GM12878 (cell line): Measurements from ENCODE around the gene DBN1. TPM values are rescaled to one million over a fixed set of nuclear protein-coding genes. Genes with fewer than 3 reads are reported as not detected.
A peak's percentile ranks its signal among the peaks of the same experiment; 100 is the strongest.

ENCODE experiments used
- ATAC-seq: fragments of 200-7000 bp; cut with Tn5 transposase; 3 replicates; pipeline ENCODE4 v1.9.1; 2020; ENCODE audit warnings: mild to moderate bottlenecking, moderate library complexity
- BruUV-seq: library from RNA; stranded (reverse); fragments of 400-500 nt; replicated peaks from 2 replicates; lab custom pipeline; 2021; lab: Mats Ljungman, UMichigan
- CTCF ChIA-PET: fragments of 300-600 bp; sonication (Branson Sonifier 250); formaldehyde crosslinking; extraction: SDS; loops from one replicate; lab custom pipeline; 2021; ENCODE audit warnings: inconsistent platforms; lab: Yijun Ruan, JAX
- POLR2A ChIA-PET: fragments of 350-600 bp; formaldehyde crosslinking; extraction: SDS; loops from one replicate; lab custom pipeline; 2021; ENCODE audit warnings: inconsistent platforms; lab: Charles Lee
- RAD21 ChIA-PET: fragments of 300-600 bp; sonication (Branson Sonifier 250); formaldehyde crosslinking; loops from one replicate; lab custom pipeline; 2023; ENCODE audit warnings: antibody characterized with exemption; ENCODE audit not compliant: unreplicated experiment; lab: Charles Lee
- SMC1A ChIA-PET: fragments of 300-600 bp; sonication (Branson Sonifier 250); formaldehyde crosslinking; loops from one replicate; lab custom pipeline; 2023; ENCODE audit not compliant: unreplicated experiment, uncharacterized antibody; lab: Charles Lee
- DNase-seq: peaks from one replicate; pipeline ENCODE4 v3.0.0-alpha.2; 2011; ENCODE audit warnings: low read depth, low spot score
- FAIRE-seq: peaks from 3 replicates; lab custom pipeline; 2011; peaks lifted over from hg19 to GRCh38; lab: Jason Lieb, UNC
- H2AFZ ChIP-seq: 2 replicates; pipeline ENCODE4 v1.6.0; 2011; ENCODE audit warnings: low read depth, low read length, control low read depth; ENCODE audit not compliant: control insufficient read depth
- H3K27ac ChIP-seq: 2 replicates; pipeline ENCODE4 v1.5.1; 2011; ENCODE audit warnings: control low read depth; ENCODE audit not compliant: control insufficient read depth, insufficient read depth
- H3K27me3 ChIP-seq, 2 experiments: replicated peaks in 1 of 2; 2 replicates each; pipeline versions ENCODE4 v1.6.0 to v1.6.1; 2011; ENCODE audit warnings: low read length in 1 of 2; ENCODE audit not compliant: control insufficient read depth in 2 of 2, insufficient read depth in 2 of 2
- H3K36me3 ChIP-seq, 2 experiments: 2 replicates each; pipeline ENCODE4 v1.5.1; 2011; ENCODE audit warnings: low read length in 1 of 2; ENCODE audit not compliant: control insufficient read depth in 2 of 2, insufficient read depth in 2 of 2
- H3K4me1 ChIP-seq: 2 replicates; pipeline ENCODE4 v1.6.1; 2011; ENCODE audit warnings: mild to moderate bottlenecking, low read length, moderate library complexity, mixed read lengths; ENCODE audit not compliant: control insufficient read depth, insufficient read depth
- H3K4me2 ChIP-seq: 2 replicates; pipeline ENCODE4 v1.6.0; 2011; ENCODE audit warnings: control low read depth; ENCODE audit not compliant: control insufficient read depth, insufficient read depth
- H3K4me3 ChIP-seq: fragments of 200-600 bp; sonication (generic); 2 replicates; pipeline ENCODE4 v1.5.1; 2016
- H3K79me2 ChIP-seq: 2 replicates; pipeline ENCODE4 v1.6.0; 2011; ENCODE audit warnings: low read length; ENCODE audit not compliant: control insufficient read depth, insufficient read depth
- H3K9ac ChIP-seq: 2 replicates; pipeline ENCODE4 v1.8.0; 2011; ENCODE audit warnings: low read length, control low read depth, mixed read lengths; ENCODE audit not compliant: control insufficient read depth, insufficient read depth
- H3K9me3 ChIP-seq: replicated peaks from 3 replicates; pipeline ENCODE4 v1.5.1; 2011; ENCODE audit warnings: mild to moderate bottlenecking, low read length; ENCODE audit not compliant: control insufficient read depth, insufficient read depth
- H4K20me1 ChIP-seq: 2 replicates; pipeline ENCODE4 v1.6.0; 2011; ENCODE audit not compliant: control insufficient read depth, insufficient read depth
- CHD1 ChIP-seq: IDR thresholded peaks from 2 replicates; pipeline ENCODE4 v1.6.1; 2012; ENCODE audit warnings: low read depth, low read length, improper control_type of control experiment
- NFIC ChIP-seq: IDR thresholded peaks from 2 replicates; pipeline ENCODE4 v1.6.1; 2012; ENCODE audit warnings: low read depth, mild to moderate bottlenecking, inconsistent platforms, low read length, moderate library complexity
- PKNOX1 ChIP-seq: fragments of 450-650 bp; IDR thresholded peaks from 2 replicates; pipeline ENCODE4 v1.6.1; 2016; ENCODE audit warnings: mild to moderate bottlenecking
- RBBP5 ChIP-seq: fragments of 200-600 bp; sonication (generic); conservative IDR thresholded peaks from 2 replicates; pipeline ENCODE4 v1.6.1; 2016
- SPI1 ChIP-seq: IDR thresholded peaks from 2 replicates; pipeline ENCODE4 v1.6.1; 2011; ENCODE audit warnings: low read depth, mild to moderate bottlenecking, low read length, moderate library complexity, borderline replicate concordance; ENCODE audit not compliant: insufficient read depth
- TCF12 ChIP-seq: IDR thresholded peaks from 2 replicates; pipeline ENCODE4 v1.6.1; 2011; ENCODE audit warnings: low read depth, mild to moderate bottlenecking, low read length
- ZBTB4 ChIP-seq: fragments of 450-650 bp; formaldehyde crosslinking; IDR thresholded peaks from 2 replicates; pipeline ENCODE4 v1.4.0; 2022; ENCODE audit warnings: mild to moderate bottlenecking, moderate library complexity
- ZNF622 ChIP-seq: fragments of 450-650 bp; IDR thresholded peaks from 2 replicates; pipeline ENCODE4 v1.6.1; 2017; ENCODE audit warnings: mild to moderate bottlenecking, inconsistent platforms
- WGBS: methylation state at CpG from one replicate; pipeline ENCODE4 v1.1.6; 2016; ENCODE audit warnings: low lambda C conversion rate; ENCODE audit not compliant: insufficient replicate concordance, insufficient coverage; ENCODE audit errors: missing lambda C conversion rate; 5-methylcytosine and 5-hydroxymethylcytosine counted together
- in situ Hi-C: fragments of 300-500 bp; cut with MboI; formaldehyde crosslinking; loops from 9 replicates; pipeline ENCODE4 v1.14.3; 2018; ENCODE audit warnings: mixed read lengths
- intact Hi-C: fragments of 100-400 bp; cut with micrococcal nuclease; formaldehyde crosslinking; loops from one replicate; pipeline ENCODE4 v1.14.2; 2022; ENCODE audit not compliant: unreplicated experiment
- polyA plus RNA-seq, 11 experiments: library from polyadenylated mRNA; depleted of rRNA in 4 of 11; unstranded in 6 of 11; stranded (reverse) in 5 of 11; fragments of >200 nt; fragmentation: Nextera tagmentation in 4 of 11; fragmentation: Illumina TruSeq in 1 of 11; extraction: Ambion mirVana in 4 of 11; extraction: Trizol in 1 of 11; gene quantifications; 1 replicate in 1 of 11; 2 replicates in 10 of 11; pipeline versions ENCODE4 v1.2.1 to v1.2.3, GENCODE V29; 2011 to 2016; ENCODE audit warnings: inconsistent platforms in 2 of 11, missing spikeins in 2 of 11, low read depth in 1 of 11
- total RNA-seq, 4 experiments: library from RNA; depleted of rRNA in 3 of 4; stranded (reverse); fragments of >200 nt in 3 of 4; fragmentation: Illumina TruSeq in 1 of 4; extraction: Trizol in 1 of 4; gene quantifications; 2 replicates each; pipeline versions ENCODE4 v1.2.1 to v1.2.3, GENCODE V29; 2013 to 2021
- TF ChIP-seq, protein P1 (sequence below): fragments of 450-650 bp; IDR thresholded peaks from 2 replicates; pipeline ENCODE4 v1.6.1; 2017; ENCODE audit warnings: mild to moderate bottlenecking, moderate library complexity

DBN1 gene
- total and polyA plus RNA-seq, 10 of the 15 experiments (the other 5 are each of a cell fraction or from before 2014, with no cell fraction given) = 0.18 to 81.0 (median 27.9) TPM

GRCh38 chr5:177432839-177433657, 40.4 kb downstream of the DBN1 start:
- no peak overlapping the region for H2AFZ ChIP-seq
- no peak overlapping the region for H3K4me3 ChIP-seq
- in situ Hi-C loops = no loop called here
- FAIRE-seq = no peak
- BruUV-seq = no TSS peak
- H3K27me3 ChIP-seq = no peaks in the 10 kb centered on the region
- peaks cover 39 to 48% of the 10 kb centered on the region in 2 experiments for H3K36me3 ChIP-seq
- SMC1A ChIA-PET = interaction anchor here (1.6 to 7.2 kb wide), 4 partner anchors 10 to 42 kb away, joined by 4 to 73 read pairs (median 38); partner anchors contain the start of gene PRR7
- H3K4me1 ChIP-seq = peaks cover 47% of the 10 kb centered on the region
- intact Hi-C loops = no loop called here
- H3K9ac ChIP-seq = no peak overlapping the region; the same call in 1 of the 2 replicates
- H3K4me2 ChIP-seq = peak overlapping the region; percentile 65; the same call in 1 of the 2 replicates
- peaks cover 44% of the 10 kb centered on the region for H3K79me2 ChIP-seq
- RAD21 ChIA-PET = interaction anchor here (9.6 to 11.0 kb wide), 2 partner anchors 17 to 29 kb away, joined by 128 to 288 read pairs; partner anchors contain the start of gene PRR7
- CTCF ChIA-PET = interaction anchor here (2.3 to 13.2 kb wide), 3 partner anchors 14 to 29 kb away, joined by 14 to 188 read pairs (median 114); partner anchors contain the start of genes PFN3 and PRR7
- POLR2A ChIA-PET = interaction anchor here (1.3 to 13.4 kb wide), 4 partner anchors 8 to 68 kb away, joined by 3 to 358 read pairs (median 90); partner anchors contain the start of genes F12, PFN3 and PRR7
- no peak for DNase-seq
- H4K20me1 ChIP-seq = no peaks in the 10 kb centered on the region
- WGBS = 94% methylated on average over 25 of the region's 25 CpGs
- no peak for ATAC-seq
- no peaks in the 10 kb centered on the region for H3K9me3 ChIP-seq
- H3K27ac ChIP-seq = peak overlapping the region; percentile 94; the same call in 1 of the 2 replicates
- TF ChIP-seq ZBTB4 (CRISPR knock-in tag) (no peak), CHD1 (no peak), SPI1 (no peak), RBBP5 (no peak), TCF12 (no peak), ZNF622 (no peak), PKNOX1 (no peak), NFIC (no peak)
- TF ChIP-seq, protein P1, sequence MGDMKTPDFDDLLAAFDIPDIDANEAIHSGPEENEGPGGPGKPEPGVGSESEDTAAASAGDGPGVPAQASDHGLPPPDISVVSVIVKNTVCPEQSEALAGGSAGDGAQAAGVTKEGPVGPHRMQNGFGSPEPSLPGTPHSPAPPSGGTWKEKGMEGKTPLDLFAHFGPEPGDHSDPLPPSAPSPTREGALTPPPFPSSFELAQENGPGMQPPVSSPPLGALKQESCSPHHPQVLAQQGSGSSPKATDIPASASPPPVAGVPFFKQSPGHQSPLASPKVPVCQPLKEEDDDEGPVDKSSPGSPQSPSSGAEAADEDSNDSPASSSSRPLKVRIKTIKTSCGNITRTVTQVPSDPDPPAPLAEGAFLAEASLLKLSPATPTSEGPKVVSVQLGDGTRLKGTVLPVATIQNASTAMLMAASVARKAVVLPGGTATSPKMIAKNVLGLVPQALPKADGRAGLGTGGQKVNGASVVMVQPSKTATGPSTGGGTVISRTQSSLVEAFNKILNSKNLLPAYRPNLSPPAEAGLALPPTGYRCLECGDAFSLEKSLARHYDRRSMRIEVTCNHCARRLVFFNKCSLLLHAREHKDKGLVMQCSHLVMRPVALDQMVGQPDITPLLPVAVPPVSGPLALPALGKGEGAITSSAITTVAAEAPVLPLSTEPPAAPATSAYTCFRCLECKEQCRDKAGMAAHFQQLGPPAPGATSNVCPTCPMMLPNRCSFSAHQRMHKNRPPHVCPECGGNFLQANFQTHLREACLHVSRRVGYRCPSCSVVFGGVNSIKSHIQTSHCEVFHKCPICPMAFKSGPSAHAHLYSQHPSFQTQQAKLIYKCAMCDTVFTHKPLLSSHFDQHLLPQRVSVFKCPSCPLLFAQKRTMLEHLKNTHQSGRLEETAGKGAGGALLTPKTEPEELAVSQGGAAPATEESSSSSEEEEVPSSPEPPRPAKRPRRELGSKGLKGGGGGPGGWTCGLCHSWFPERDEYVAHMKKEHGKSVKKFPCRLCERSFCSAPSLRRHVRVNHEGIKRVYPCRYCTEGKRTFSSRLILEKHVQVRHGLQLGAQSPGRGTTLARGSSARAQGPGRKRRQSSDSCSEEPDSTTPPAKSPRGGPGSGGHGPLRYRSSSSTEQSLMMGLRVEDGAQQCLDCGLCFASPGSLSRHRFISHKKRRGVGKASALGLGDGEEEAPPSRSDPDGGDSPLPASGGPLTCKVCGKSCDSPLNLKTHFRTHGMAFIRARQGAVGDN = no peak
